Heart right ventricle (tissue), 16 donors: ENCODE data around the gene DEXI. TPM values are rescaled to one million over a fixed set of nuclear protein-coding genes. Genes with fewer than 3 reads are reported as not detected.

Experiments
- ATAC-seq, 8 donors: fragments of 200-7000 bp; cut with Tn5 transposase; one replicate each; pipeline ENCODE4 v1.9.1; 2020; ENCODE audit warnings: mild to moderate bottlenecking in 8 of 8, moderate library complexity in 8 of 8, moderate number of reproducible peaks in 1 of 8
- DNase-seq, 2 donors: peaks; one replicate each; pipeline ENCODE4 v3.0.0-alpha.2; 2020
- H3K27ac ChIP-seq, 10 donors: fragments of 200-600 bp; sonication (generic) in 2 of 10; one replicate each; pipeline versions ENCODE4 v1.5.0 to v1.8.0; 2020 to 2022; ENCODE audit warnings: mild to moderate bottlenecking in 3 of 10
- H3K27me3 ChIP-seq, 7 donors: fragments of 200-600 bp; one replicate each; pipeline ENCODE4 v1.8.0; 2021 to 2022; ENCODE audit warnings: mild to moderate bottlenecking in 2 of 7
- H3K36me3 ChIP-seq, 9 donors: fragments of 200-600 bp; sonication (generic) in 1 of 9; one replicate each; pipeline versions ENCODE4 v1.5.0 to v1.8.0; 2020 to 2022; ENCODE audit warnings: mild to moderate bottlenecking in 2 of 9
- H3K4me1 ChIP-seq, 9 donors: fragments of 200-600 bp; sonication (generic) in 1 of 9; one replicate each; pipeline versions ENCODE4 v1.5.0 to v1.8.0; 2020 to 2022; ENCODE audit warnings: mild to moderate bottlenecking in 4 of 9
- H3K4me3 ChIP-seq, 10 donors: fragments of 200-600 bp; sonication (generic) in 2 of 10; one replicate each; pipeline versions ENCODE4 v1.5.0 to v1.8.0; 2020 to 2022; ENCODE audit warnings: mild to moderate bottlenecking in 7 of 10, moderate library complexity in 2 of 10
- H3K9me3 ChIP-seq, 11 donors: fragments of 200-600 bp in 10 of 11; sonication (generic) in 2 of 11; one replicate each; pipeline versions ENCODE4 v1.5.0 to v1.8.0; 2013 to 2022; ENCODE audit warnings: mild to moderate bottlenecking in 2 of 11, control low read depth in 1 of 11, moderate library complexity in 1 of 11
- WGBS, 2 donors: extraction: QIAGEN DNeasy Blood & Tissue Kit; methylation state at CpG; one replicate each; pipeline ENCODE4 v1.1.7; 2013; ENCODE audit warnings: inconsistent platforms in 1 of 2; 5-methylcytosine and 5-hydroxymethylcytosine counted together
- intact Hi-C, 10 donors: fragments of 100-400 bp; cut with DNase I; formaldehyde crosslinking; loops; one replicate each; pipeline versions ENCODE4 v1.11.1 to v1.14.2; 2022
- polyA plus RNA-seq, 2 donors: library from polyadenylated mRNA; stranded (reverse); fragments of 200-250 nt; gene quantifications; one replicate each; pipeline ENCODE4 v1.2.3, GENCODE V29; 2013
- total RNA-seq, 10 donors: library from RNA; stranded (reverse); fragmentation: NEBNext Ultra II Directional in 3 of 10; extraction: Animal tissue kit (Norgen Biotek cat#: 25700) in 3 of 10; gene quantifications; one replicate each; pipeline versions ENCODE4 v1.2.1 to v1.2.4, GENCODE V29; 2021 to 2023
- TF ChIP-seq, protein P1 (sequence below), 9 donors: fragments of 200-600 bp; sonication (generic) in 2 of 9; IDR thresholded peaks; one replicate each; pipeline versions ENCODE4 v1.5.0 to v1.8.0; 2021 to 2022; ENCODE audit warnings: antibody characterized with exemption in 9 of 9, mild to moderate bottlenecking in 5 of 9, moderate library complexity in 1 of 9
- donor health status: Arrhythmogenic right ventricular cardiomyopathy.
- donor health status: ischemic (EF 13 %, LVEDD 7.1; RV severe dilation, severe dysfunction).
- donor health status: healthy with polysubstance abuse.
- donor health status: DM: no; HTN: yes; CAD: no.
- donor health status: DM: no; HTN: no; CAD: no.
- donor health status: ischemic (EF 25% LVEDD 6.9; RV normal size, moderate dysfunction).
- donor health status: ischemic (EF 25% LVEDD 5.7; RV mildly dilated, moderate dysfunction).
- donor health status: healthy.
- donor health status: DM: yes; HTN: yes; CAD: no.
- donor health status: Ischemic cardiomyopathy.
- donor health status: ischemic (EF 35%, LVEDD 5.7; RV mildly dilated, moderate dysfunction).
- donor health status: nonischemic (EF 11% LVEDD 7.7; RV severe dilation, severe dysfunction).
- donor health status: DM: yes; HTN: yes; CAD: no.
- donor health status: PGD.
- donor health status: ischemic (EF 29% LVEDD 5.4; RV normal size, mild dysfunction).
- donor health status: nonischemic (EF 23%, LVEDD 6.1; RV moderate dilation, normal function).

DEXI gene
- total and polyA plus RNA-seq, 12 donors: 68.8 to 109 (median 88.5) TPM

DNA sequence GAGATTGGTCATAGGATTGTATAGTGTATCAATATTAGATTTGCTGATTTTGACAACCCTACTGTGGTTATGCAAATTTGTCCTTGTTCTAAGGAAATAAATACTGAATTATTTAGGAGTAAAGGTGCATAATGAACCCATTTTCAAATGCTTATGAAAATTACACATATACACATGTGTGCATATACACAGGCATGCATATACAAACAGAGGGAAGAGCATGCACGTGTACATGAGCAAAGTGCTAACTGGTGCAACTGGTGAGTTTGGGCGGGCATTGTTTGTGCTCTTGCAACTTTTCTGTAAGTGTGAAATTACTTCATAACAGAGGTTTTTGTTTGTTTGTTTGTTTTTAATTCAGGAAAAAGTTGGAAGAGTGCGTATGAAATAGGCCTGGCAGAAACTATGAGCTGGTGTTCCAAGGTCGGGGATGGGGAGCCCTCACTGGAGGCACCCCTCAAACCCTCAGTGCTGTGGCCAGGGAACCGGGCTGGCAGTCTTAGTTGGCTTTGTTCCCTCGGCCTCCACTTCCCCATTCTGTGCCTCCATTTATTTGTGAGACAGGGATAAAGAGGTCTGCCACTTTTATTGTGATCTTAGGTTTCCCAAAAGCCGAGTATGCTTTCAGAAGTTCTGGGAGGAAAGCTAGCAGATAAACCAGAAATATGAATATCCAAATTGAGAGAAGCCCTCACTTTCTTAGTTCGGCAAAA lies 5.8 kb downstream of the DEXI start:
- 60 to 68% methylated on average over 8 of the region's 8 CpGs for WGBS, 2 donors
- Histone ChIP-seq H3K4me3 (no peak overlapping the region), H3K4me1 (peaks cover 39 to 97% (median 90%) of the 10 kb centered on the region in 9 donors), H3K9me3 (no peaks in the 10 kb centered on the region), H3K36me3 (peaks cover 0 to 36% (median 8%) of the 10 kb centered on the region in 9 donors), H3K27ac (peak overlapping the region in 7 of 10 donors; percentile 31 to 94 (median 90)), H3K27me3 (no peaks in the 10 kb centered on the region)
- no peak for ATAC-seq
- TF ChIP-seq, protein P1, sequence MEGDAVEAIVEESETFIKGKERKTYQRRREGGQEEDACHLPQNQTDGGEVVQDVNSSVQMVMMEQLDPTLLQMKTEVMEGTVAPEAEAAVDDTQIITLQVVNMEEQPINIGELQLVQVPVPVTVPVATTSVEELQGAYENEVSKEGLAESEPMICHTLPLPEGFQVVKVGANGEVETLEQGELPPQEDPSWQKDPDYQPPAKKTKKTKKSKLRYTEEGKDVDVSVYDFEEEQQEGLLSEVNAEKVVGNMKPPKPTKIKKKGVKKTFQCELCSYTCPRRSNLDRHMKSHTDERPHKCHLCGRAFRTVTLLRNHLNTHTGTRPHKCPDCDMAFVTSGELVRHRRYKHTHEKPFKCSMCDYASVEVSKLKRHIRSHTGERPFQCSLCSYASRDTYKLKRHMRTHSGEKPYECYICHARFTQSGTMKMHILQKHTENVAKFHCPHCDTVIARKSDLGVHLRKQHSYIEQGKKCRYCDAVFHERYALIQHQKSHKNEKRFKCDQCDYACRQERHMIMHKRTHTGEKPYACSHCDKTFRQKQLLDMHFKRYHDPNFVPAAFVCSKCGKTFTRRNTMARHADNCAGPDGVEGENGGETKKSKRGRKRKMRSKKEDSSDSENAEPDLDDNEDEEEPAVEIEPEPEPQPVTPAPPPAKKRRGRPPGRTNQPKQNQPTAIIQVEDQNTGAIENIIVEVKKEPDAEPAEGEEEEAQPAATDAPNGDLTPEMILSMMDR (IDR thresholded peaks at IDR 0.05): no peak
- DNase-seq: no peak
- intact Hi-C loops: loop anchor here in 1 of 10 donors (10.0 kb wide), 1 partner anchor 612 kb away; no protein-coding TSS in a partner anchor

DNA sequence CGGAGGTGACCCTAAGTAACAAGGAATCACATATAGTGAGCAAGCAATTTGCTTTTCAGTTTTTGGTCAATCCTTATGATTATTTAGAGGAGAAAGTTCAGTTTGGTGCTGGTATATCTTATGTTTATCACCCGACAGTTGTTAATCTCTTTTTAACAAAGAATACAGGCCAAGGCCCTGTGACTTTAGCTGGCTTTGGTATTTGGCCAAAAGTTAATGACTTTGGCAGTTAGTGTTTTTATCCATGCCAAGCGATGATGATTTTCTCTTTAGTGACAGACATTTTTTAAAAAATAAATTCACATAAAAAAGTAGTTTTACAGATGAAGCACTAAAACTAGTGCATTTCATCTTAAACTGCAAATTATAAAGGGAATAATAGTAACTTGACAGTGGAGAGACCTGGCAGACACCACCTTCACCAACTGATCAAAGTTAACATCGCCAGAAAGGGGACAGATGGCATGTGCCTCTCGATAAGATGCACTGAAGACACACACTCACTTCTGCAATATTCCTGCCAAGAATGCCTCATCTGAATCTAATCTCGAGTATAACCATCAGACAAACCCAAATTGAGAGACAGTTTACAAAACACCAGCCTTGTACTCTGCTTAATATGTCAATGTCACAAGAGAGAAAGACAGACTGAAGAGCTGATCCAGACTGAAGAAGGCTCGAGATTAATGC lies 6.9 kb downstream of the DEXI start:
- TF ChIP-seq, protein P1 (IDR thresholded peaks at IDR 0.05): no peak
- Histone ChIP-seq H3K27ac (peak overlapping the region in 9 of 10 donors; percentile 4 to 58 (median 37)), H3K4me3 (peak overlapping the region in 1 of 10 donors; percentile 9), H3K9me3 (no peaks in the 10 kb centered on the region), H3K27me3 (no peaks in the 10 kb centered on the region), H3K36me3 (peaks cover 0 to 43% (median 8%) of the 10 kb centered on the region in 9 donors), H3K4me1 (peaks cover 40 to 97% (median 90%) of the 10 kb centered on the region in 9 donors)
- intact Hi-C loops: loop anchor here in 1 of 10 donors (10.0 kb wide), 1 partner anchor 611 kb away; no protein-coding TSS in a partner anchor
- ATAC-seq: no peak
- 25 to 31% methylated on average over 7 of the region's 7 CpGs for WGBS, 2 donors
- no peak for DNase-seq

DNA sequence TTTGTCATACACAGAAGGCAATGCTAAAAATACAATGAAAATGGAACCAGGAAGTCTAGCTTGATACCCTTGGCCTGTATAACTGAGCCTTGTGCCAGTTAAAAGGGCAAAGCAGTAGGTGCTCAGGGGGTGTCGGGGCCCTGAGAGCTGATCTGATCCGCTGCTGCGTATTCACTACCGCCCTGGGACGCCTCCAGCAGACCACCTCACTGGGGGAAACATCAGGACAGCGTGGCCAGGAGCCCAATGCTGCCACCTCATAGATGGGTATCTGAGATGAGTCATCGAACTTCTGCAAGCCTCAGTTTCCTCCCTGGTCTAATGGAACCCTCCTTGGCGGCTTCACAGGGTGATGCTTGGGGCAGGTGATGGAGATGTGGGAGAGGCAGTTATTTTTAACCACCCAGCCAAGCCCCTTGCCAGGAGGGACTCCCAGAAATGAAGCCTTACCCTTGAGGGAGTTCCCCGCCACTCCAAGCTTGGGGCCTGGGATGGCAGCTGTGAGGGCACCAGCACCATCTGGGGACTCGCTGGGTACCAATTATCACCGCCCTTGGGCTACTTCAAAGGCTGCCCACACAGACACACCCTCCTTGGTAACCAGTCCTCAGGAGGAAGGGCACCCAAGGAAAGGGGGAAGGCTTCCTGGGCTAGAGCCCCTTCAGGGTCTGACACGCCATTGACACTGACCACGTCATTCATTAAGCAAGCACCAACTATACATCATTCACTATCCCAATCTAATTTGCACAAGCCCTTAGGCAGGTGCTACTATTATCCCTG lies 7.8 kb downstream of the DEXI start:
- 95% methylated on average over 13 of the region's 13 CpGs for WGBS, 2 donors
- Histone ChIP-seq H3K9me3 (no peaks in the 10 kb centered on the region), H3K4me3 (peak overlapping the region in 1 of 10 donors; percentile 9), H3K27me3 (no peaks in the 10 kb centered on the region), H3K4me1 (peaks cover 39 to 97% (median 90%) of the 10 kb centered on the region in 9 donors), H3K36me3 (peaks cover 0 to 43% (median 8%) of the 10 kb centered on the region in 9 donors), H3K27ac (peak overlapping the region in 9 of 10 donors; percentile 4 to 58 (median 37))
- intact Hi-C loops: loop anchor here in 1 of 10 donors (10.0 kb wide), 1 partner anchor 610 kb away; no protein-coding TSS in a partner anchor
- ATAC-seq (no peak), DNase-seq (no peak)
- TF ChIP-seq, protein P1 (IDR thresholded peaks at IDR 0.05): no peak

DNA sequence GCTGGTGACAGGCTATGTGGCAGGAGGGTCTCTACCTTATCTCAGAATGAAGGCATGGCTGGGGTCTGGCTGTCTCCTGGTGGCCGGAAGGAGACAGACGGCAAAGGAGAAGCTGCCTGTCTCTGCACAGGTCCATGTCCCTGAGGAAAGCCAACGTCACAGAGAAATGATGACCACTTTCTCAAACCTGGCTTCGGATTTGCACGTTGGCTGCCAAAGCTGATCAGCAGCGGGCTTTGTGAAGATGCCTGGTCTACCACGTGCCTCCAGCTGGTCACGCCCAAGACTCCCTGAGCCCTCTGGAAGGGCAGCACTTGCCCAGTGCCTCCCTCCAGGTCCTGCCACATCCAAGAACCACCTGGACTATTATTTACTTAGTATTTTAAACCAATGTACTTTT lies 8.4 kb downstream of the DEXI start:
- ATAC-seq: no peak
- Histone ChIP-seq H3K36me3 (peaks cover 0 to 50% (median 8%) of the 10 kb centered on the region in 9 donors), H3K9me3 (no peaks in the 10 kb centered on the region), H3K27ac (peak overlapping the region in 8 of 10 donors; percentile 9 to 58 (median 32)), H3K27me3 (no peaks in the 10 kb centered on the region), H3K4me1 (peaks cover 37 to 94% (median 87%) of the 10 kb centered on the region in 9 donors), H3K4me3 (no peak overlapping the region)
- no peak for DNase-seq
- intact Hi-C loops: loop anchor here in 1 of 10 donors (10.0 kb wide), 1 partner anchor 609 kb away; no protein-coding TSS in a partner anchor
- TF ChIP-seq, protein P1 (IDR thresholded peaks at IDR 0.05): no peak
- WGBS, 2 donors: 57 to 61% methylated on average over 8 of the region's 8 CpGs
